DMS114 treated with DMSO at 0.1 percent for 48 hours (cell line): ENCODE measurements around the gene PREX1.
"Not testable (repeated sequence)": the region's sequence is repeated elsewhere in the genome, so short reads cannot be mapped to it uniquely, and the experiment has no call there.

ENCODE experiments used
- DNase-seq: peaks from one replicate; lab custom pipeline; 2025; ENCODE audit not compliant: unreplicated experiment; lab: John Stamatoyannopoulos, UW

PREX1 gene

GRCh38 chr20:48776306-48776705 is 51.5 kb downstream of the PREX1 start:
- DNase-seq, result no peak

- DNase-seq, result not testable (repeated sequence)
Observed at GRCh38 chr20:48775545-48775944, 52.3 kb downstream of the PREX1 start.

GRCh38 chr20:48774696-48775095 is 53.1 kb downstream of the PREX1 start:
- no peak for DNase-seq

- DNase-seq, result no peak
Observed at GRCh38 chr20:48773837-48774418, 53.9 kb downstream of the PREX1 start.

GRCh38 chr20:48772183-48772976 is 55.4 kb downstream of the PREX1 start:
- no peak for DNase-seq

GRCh38 chr20:48771542-48771941 is 56.3 kb downstream of the PREX1 start:
- DNase-seq, result no peak

- no peak for DNase-seq
Observed at GRCh38 chr20:48770700-48771442, 56.9 kb downstream of the PREX1 start.

- DNase-seq, result no peak
Observed at GRCh38 chr20:48769069-48769983, 58.5 kb downstream of the PREX1 start.

- DNase-seq, result no peak
Observed at GRCh38 chr20:48766961-48767960, 60.5 kb downstream of the PREX1 start.

- no peak for DNase-seq
Observed at GRCh38 chr20:48766205-48766604, 61.6 kb downstream of the PREX1 start.

GRCh38 chr20:48765359-48765758 is 62.4 kb downstream of the PREX1 start:
- DNase-seq, result no peak

- DNase-seq, result no peak
Observed at GRCh38 chr20:48763216-48763914, 64.4 kb downstream of the PREX1 start.

GRCh38 chr20:48761874-48762273 is 65.9 kb downstream of the PREX1 start:
- DNase-seq, result no peak

GRCh38 chr20:48761023-48761785 is 66.6 kb downstream of the PREX1 start:
- no peak for DNase-seq

- DNase-seq, result no peak
Observed at GRCh38 chr20:48760403-48760983, 67.3 kb downstream of the PREX1 start.

- no peak for DNase-seq
Observed at GRCh38 chr20:48759631-48760245, 68.1 kb downstream of the PREX1 start.

GRCh38 chr20:48758206-48758820 is 69.5 kb downstream of the PREX1 start:
- DNase-seq, result no peak
